Measurements from ENCODE around the gene AFF1.

GRCh38 chr4:86965019-86965976, 30.5 kb downstream of the AFF1 start:
- TF ChIP-seq CTCF (IDR thresholded peaks at IDR 0.05) (no peak), POLR2A (IDR thresholded peaks at IDR 0.05) (no peak)

All from uterus (tissue), 2 donors.